A549 (cell line): ENCODE data around the gene LMX1B. TPM values are rescaled to one million over a fixed set of nuclear protein-coding genes. Genes with fewer than 3 reads are reported as not detected.

Experiments
- ATAC-seq, 2 experiments: fragments of 200-7000 bp in 1 of 2; fragments of >200 bp in 1 of 2; cut with Nextera tagmentation in 1 of 2; cut with Tn5 transposase in 1 of 2; 3 replicates each; pipeline versions ENCODE4 v1.8.0 to v1.9.1; 2018 to 2020; ENCODE audit warnings: mild to moderate bottlenecking in 1 of 2, moderate library complexity in 1 of 2
- CTCF ChIA-PET: fragments of 300-600 bp; sonication (Branson Sonifier 250); formaldehyde crosslinking; extraction: SDS; loops from one replicate; lab custom pipeline; 2021; ENCODE audit warnings: antibody characterized with exemption, inconsistent platforms; lab: Yijun Ruan, JAX
- POLR2A ChIA-PET: fragments of 350-600 bp; formaldehyde crosslinking; extraction: SDS; loops from one replicate; lab custom pipeline; 2021; ENCODE audit warnings: antibody characterized with exemption, inconsistent platforms; lab: Yijun Ruan, JAX
- DNase-seq, 2 experiments: peaks; one replicate each; pipeline versions ENCODE4 v3.0.0 to v3.0.0-alpha.2; 2011 to 2016; ENCODE audit warnings: low read depth in 1 of 2, low spot score in 1 of 2
- FAIRE-seq: peaks from 2 replicates; lab custom pipeline; 2011; peaks lifted over from hg19 to GRCh38; lab: Jason Lieb, UNC
- H3K27ac ChIP-seq, 2 experiments: fragments of >200 bp; sonication (Bioruptor Twin); formaldehyde crosslinking; 3 replicates each; pipeline ENCODE4 v1.5.1; 2016 to 2017
- H3K4me1 ChIP-seq: fragments of >200 bp; sonication (Bioruptor Twin); formaldehyde crosslinking; 3 replicates; pipeline ENCODE4 v1.6.1; 2016
- H3K4me2 ChIP-seq: fragments of >200 bp; sonication (Bioruptor Twin); formaldehyde crosslinking; 3 replicates; pipeline ENCODE4 v1.6.1; 2016
- H3K4me3 ChIP-seq: fragments of >200 bp; sonication (Bioruptor Twin); formaldehyde crosslinking; 3 replicates; pipeline ENCODE4 v1.5.1; 2016
- H3K9me3 ChIP-seq: fragments of >200 bp; sonication (Bioruptor Twin); formaldehyde crosslinking; 3 replicates; pipeline ENCODE4 v1.6.1; 2016
- BCL3 ChIP-seq: fragments of >200 bp; sonication (Bioruptor Twin); formaldehyde crosslinking; IDR thresholded peaks from 3 replicates; pipeline ENCODE4 v1.6.1; 2016
- CEBPB ChIP-seq, 2 experiments: fragments of >200 bp in 1 of 2; sonication (Bioruptor Twin) in 1 of 2; formaldehyde crosslinking in 1 of 2; IDR thresholded peaks; 2 replicates each; pipeline ENCODE4 v1.6.1; 2012 to 2016
- CHD4 ChIP-seq: fragments of 200-600 bp; sonication (generic); IDR thresholded peaks from 2 replicates; pipeline ENCODE4 v1.6.1; 2016; ENCODE audit warnings: antibody characterized with exemption, mild to moderate bottlenecking, borderline replicate concordance
- EHF ChIP-seq: fragments of 250-450 bp; sonication (Bioruptor Pico); IDR thresholded peaks from 2 replicates; pipeline ENCODE4 v1.5.0; 2020; ENCODE audit warnings: mild to moderate bottlenecking
- HES2 ChIP-seq: fragments of >200 bp; sonication (Bioruptor Twin); formaldehyde crosslinking; IDR thresholded peaks from 2 replicates; pipeline ENCODE4 v1.6.1; 2016
- HMGXB4 ChIP-seq: fragments of 250-450 bp; sonication (Bioruptor Pico); IDR thresholded peaks from 2 replicates; pipeline ENCODE4 v1.5.0; 2021; ENCODE audit warnings: mild to moderate bottlenecking, moderate library complexity, borderline replicate concordance
- JUN ChIP-seq, 2 experiments: fragments of >200 bp; sonication (Bioruptor Twin); formaldehyde crosslinking; IDR thresholded peaks; 2 replicates in 1 of 2; 3 replicates in 1 of 2; pipeline ENCODE4 v1.6.1; 2016 to 2017
- MAZ ChIP-seq: fragments of 150-350 bp; IDR thresholded peaks from 2 replicates; pipeline ENCODE4 v1.6.1; 2014; ENCODE audit warnings: antibody characterized with exemption, low read depth, low read length, borderline replicate concordance
- NFE2L2 ChIP-seq: fragments of 150-350 bp; conservative IDR thresholded peaks from 2 replicates; pipeline ENCODE4 v1.6.1; 2014; ENCODE audit warnings: low read length
- PBX3 ChIP-seq: IDR thresholded peaks from 2 replicates; pipeline ENCODE4 v1.6.1; 2012
- PHF8 ChIP-seq: fragments of 200-600 bp; sonication (generic); IDR thresholded peaks from 2 replicates; pipeline ENCODE4 v1.6.1; 2016; ENCODE audit warnings: low read depth, mild to moderate bottlenecking, antibody characterized with exemption, moderate library complexity, borderline replicate concordance
- POLR2AphosphoS2 ChIP-seq: conservative IDR thresholded peaks from 2 replicates; pipeline ENCODE4 v1.6.1; 2012; ENCODE audit warnings: low read length, improper control_type of control experiment, inconsistent platforms
- SMC3 ChIP-seq: fragments of >200 bp; sonication (Bioruptor Twin); formaldehyde crosslinking; IDR thresholded peaks from 3 replicates; pipeline ENCODE4 v1.6.1; 2018; ENCODE audit warnings: inconsistent platforms
- SREBF2 ChIP-seq: fragments of 450-650 bp; IDR thresholded peaks from 2 replicates; pipeline ENCODE4 v1.6.1; 2014; ENCODE audit warnings: mild to moderate bottlenecking, moderate library complexity
- TP53 ChIP-seq: fragments of 250-450 bp; sonication (Bioruptor Pico); IDR thresholded peaks from 2 replicates; pipeline ENCODE4 v1.5.0; 2021; ENCODE audit warnings: mild to moderate bottlenecking, moderate library complexity
- ZSCAN20 ChIP-seq: fragments of 250-450 bp; sonication (Bioruptor Pico); IDR thresholded peaks from 2 replicates; pipeline ENCODE4 v1.8.0; 2022; ENCODE audit warnings: mild to moderate bottlenecking, moderate library complexity
- WGBS: methylation state at CpG from one replicate; pipeline ENCODE4 v1.1.6; 2017; ENCODE audit errors: missing lambda C conversion rate; 5-methylcytosine and 5-hydroxymethylcytosine counted together
- polyA plus RNA-seq, 4 experiments: library from polyadenylated mRNA; depleted of rRNA in 3 of 4; stranded (reverse); fragments of >200 nt; fragmentation: RNase III in 1 of 4; extraction: RNeasy Plus Mini Kit Qiagen cat#74134 plus additional on column Dnase treatment in 1 of 4; gene quantifications; 2 replicates in 3 of 4; 3 replicates in 1 of 4; pipeline ENCODE4 v1.2.3, GENCODE V29; 2011 to 2017
- TF ChIP-seq, protein P1 (sequence below): fragments of 450-650 bp; IDR thresholded peaks from 2 replicates; pipeline ENCODE4 v1.6.1; 2014; ENCODE audit warnings: antibody characterized with exemption
- TF ChIP-seq, protein P2 (sequence below): IDR thresholded peaks from 2 replicates; pipeline ENCODE4 v1.6.1; 2012; ENCODE audit warnings: low read depth, borderline replicate concordance
- TF ChIP-seq, protein P3 (sequence below): fragments of 150-350 bp; IDR thresholded peaks from 2 replicates; pipeline ENCODE4 v1.6.1; 2014; ENCODE audit warnings: low read depth, mild to moderate bottlenecking, low read length

The LMX1B gene
- polyA plus RNA-seq, 2 of the 4 experiments (the other 2 are of a cell fraction) = 0.41 to 0.56 TPM

GRCh38 chr9:126721564-126721981, 107.8 kb downstream of the LMX1B start:
- TF ChIP-seq CHD4 = no peak
- TF ChIP-seq HES2 = no peak
- TF ChIP-seq PHF8 = no peak
- TF ChIP-seq ZSCAN20 (CRISPR knock-in tag) = no peak
- no peak for TF ChIP-seq SMC3
- no peak for TF ChIP-seq TP53 (CRISPR knock-in tag)
- TF ChIP-seq, protein P1, sequence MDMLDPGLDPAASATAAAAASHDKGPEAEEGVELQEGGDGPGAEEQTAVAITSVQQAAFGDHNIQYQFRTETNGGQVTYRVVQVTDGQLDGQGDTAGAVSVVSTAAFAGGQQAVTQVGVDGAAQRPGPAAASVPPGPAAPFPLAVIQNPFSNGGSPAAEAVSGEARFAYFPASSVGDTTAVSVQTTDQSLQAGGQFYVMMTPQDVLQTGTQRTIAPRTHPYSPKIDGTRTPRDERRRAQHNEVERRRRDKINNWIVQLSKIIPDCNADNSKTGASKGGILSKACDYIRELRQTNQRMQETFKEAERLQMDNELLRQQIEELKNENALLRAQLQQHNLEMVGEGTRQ = no peak
- TF ChIP-seq NFE2L2 = no peak
- TF ChIP-seq POLR2AphosphoS2 = no peak
- TF ChIP-seq HMGXB4 (CRISPR knock-in tag) = no peak
- TF ChIP-seq, protein P2, sequence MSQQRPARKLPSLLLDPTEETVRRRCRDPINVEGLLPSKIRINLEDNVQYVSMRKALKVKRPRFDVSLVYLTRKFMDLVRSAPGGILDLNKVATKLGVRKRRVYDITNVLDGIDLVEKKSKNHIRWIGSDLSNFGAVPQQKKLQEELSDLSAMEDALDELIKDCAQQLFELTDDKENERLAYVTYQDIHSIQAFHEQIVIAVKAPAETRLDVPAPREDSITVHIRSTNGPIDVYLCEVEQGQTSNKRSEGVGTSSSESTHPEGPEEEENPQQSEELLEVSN = no peak
- TF ChIP-seq, protein P3, sequence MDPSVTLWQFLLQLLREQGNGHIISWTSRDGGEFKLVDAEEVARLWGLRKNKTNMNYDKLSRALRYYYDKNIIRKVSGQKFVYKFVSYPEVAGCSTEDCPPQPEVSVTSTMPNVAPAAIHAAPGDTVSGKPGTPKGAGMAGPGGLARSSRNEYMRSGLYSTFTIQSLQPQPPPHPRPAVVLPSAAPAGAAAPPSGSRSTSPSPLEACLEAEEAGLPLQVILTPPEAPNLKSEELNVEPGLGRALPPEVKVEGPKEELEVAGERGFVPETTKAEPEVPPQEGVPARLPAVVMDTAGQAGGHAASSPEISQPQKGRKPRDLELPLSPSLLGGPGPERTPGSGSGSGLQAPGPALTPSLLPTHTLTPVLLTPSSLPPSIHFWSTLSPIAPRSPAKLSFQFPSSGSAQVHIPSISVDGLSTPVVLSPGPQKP = no peak
- TF ChIP-seq PBX3 = no peak
- no peak for TF ChIP-seq MAZ
- TF ChIP-seq EHF = no peak
- TF ChIP-seq CEBPB (IDR thresholded peaks at IDR 0.05) = no peak
- no peak for TF ChIP-seq JUN (IDR thresholded peaks at IDR 0.05)
- H3K9me3 ChIP-seq = no peaks in the 10 kb centered on the region
- no peak for ATAC-seq
- H3K27ac ChIP-seq = no peak overlapping the region
- no peak for FAIRE-seq
- POLR2A ChIA-PET = no interaction called here
- no peak overlapping the region for H3K4me3 ChIP-seq
- DNase-seq = no peak
- 0 out of 3 replicates have a peak, but pooled peaks cover 5% of the 10 kb centered on the region for H3K4me1 ChIP-seq
- CTCF ChIA-PET = interaction anchor here (1.1 to 9.7 kb wide), 4 partner anchors 17 to 60 kb away, joined by 3 to 114 read pairs (median 10); no protein-coding TSS in a partner anchor
- 97% methylated on average over 4 of the region's 4 CpGs for WGBS
- no peak overlapping the region for H3K4me2 ChIP-seq

DNA sequence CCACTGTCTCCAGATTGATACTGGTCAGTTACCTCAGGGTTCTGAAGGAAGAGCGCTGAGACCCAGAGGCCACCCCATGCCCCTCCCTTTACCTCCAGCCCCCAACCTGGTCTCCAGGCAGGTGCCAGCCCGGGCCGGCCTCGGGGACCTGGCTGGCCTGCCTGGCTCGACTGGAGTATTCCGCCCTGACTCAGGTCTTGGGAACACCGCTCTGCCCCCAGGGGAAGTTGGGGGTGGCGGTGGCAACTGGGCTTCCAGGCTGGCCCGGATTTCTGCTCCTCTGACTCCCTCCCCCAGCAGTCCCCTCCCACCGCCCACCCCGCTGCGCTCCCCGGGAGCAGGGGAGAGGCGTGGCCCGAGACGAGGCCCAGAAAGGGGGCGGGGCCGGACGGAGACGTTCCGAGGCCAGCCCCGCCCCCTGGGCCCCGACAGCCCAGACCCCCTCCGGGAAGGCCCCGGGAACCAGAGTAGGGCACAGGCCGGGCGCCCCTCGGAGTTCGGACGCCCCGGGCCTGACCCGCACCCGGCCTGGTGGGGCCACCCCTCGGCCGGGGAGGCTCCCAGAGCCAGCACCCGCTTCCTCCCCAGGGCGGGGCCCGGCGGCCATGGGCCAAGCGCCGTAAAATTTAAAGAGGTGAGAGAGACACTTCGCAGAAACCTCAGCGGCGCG, 108.7 kb downstream of the LMX1B start:
- ChIA-PET CTCF (interaction anchor here (3.7 kb wide), 1 partner anchor 16 kb away, joined by 24 read pairs; no protein-coding TSS in a partner anchor), POLR2A (interaction anchor here (0.6 kb wide), 1 partner anchor 11 kb away, joined by 3 read pairs; no protein-coding TSS in a partner anchor)
- no peak for FAIRE-seq
- TF ChIP-seq PHF8 (peak; percentile 56; the same call in 1 of the 2 replicates), BCL3 (0 out of 3 replicates have a peak, but pooled peaks have one; percentile 38), JUN (IDR thresholded peaks at IDR 0.05) (0 out of 5 replicates have a peak, but pooled peaks of 1 of the 2 experiments have one; percentile 24), SREBF2 (no peak)
- no peaks in the 10 kb centered on the region for H3K9me3 ChIP-seq
- 0 out of 3 replicates have a peak, but pooled peaks cover 5% of the 10 kb centered on the region for H3K4me1 ChIP-seq
- DNase-seq = peak; percentile 62 to 66
- peak overlapping the region; percentile 90 to 93 for H3K27ac ChIP-seq
- peak overlapping the region; percentile 70 for H3K4me2 ChIP-seq
- H3K4me3 ChIP-seq = peak overlapping the region; percentile 86
- 5% methylated on average over 12 of the region's 45 CpGs for WGBS
- peak; percentile 89 to 96 for ATAC-seq
